ENCODE measurements around the gene GULP1. TPM values are rescaled to one million over a fixed set of nuclear protein-coding genes. Genes with fewer than 3 reads are reported as not detected.

Gene GULP1
- polyA plus RNA-seq, 1 donor from 2014 or later: 10.2 TPM

- TF ChIP-seq MXI1 (conservative IDR thresholded peaks at IDR 0.05; ENCODE audit: poor library complexity, severe bottlenecking): no peak
- TF ChIP-seq REST (IDR thresholded peaks at IDR 0.05; ENCODE audit: borderline replicate concordance): no peak
- TF ChIP-seq TAF1 (IDR thresholded peaks at IDR 0.05; ENCODE audit: low read depth): no peak
- TF ChIP-seq, protein P1, sequence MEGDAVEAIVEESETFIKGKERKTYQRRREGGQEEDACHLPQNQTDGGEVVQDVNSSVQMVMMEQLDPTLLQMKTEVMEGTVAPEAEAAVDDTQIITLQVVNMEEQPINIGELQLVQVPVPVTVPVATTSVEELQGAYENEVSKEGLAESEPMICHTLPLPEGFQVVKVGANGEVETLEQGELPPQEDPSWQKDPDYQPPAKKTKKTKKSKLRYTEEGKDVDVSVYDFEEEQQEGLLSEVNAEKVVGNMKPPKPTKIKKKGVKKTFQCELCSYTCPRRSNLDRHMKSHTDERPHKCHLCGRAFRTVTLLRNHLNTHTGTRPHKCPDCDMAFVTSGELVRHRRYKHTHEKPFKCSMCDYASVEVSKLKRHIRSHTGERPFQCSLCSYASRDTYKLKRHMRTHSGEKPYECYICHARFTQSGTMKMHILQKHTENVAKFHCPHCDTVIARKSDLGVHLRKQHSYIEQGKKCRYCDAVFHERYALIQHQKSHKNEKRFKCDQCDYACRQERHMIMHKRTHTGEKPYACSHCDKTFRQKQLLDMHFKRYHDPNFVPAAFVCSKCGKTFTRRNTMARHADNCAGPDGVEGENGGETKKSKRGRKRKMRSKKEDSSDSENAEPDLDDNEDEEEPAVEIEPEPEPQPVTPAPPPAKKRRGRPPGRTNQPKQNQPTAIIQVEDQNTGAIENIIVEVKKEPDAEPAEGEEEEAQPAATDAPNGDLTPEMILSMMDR (IDR thresholded peaks at IDR 0.05; ENCODE audit: poor library complexity, severe bottlenecking): no peak
- TF ChIP-seq SMC3 (conservative IDR thresholded peaks at IDR 0.05; ENCODE audit: poor library complexity): no peak
- Histone ChIP-seq H3K79me2 (replicated peaks; ENCODE audit: insufficient read depth, low read length) (no peaks in the 10 kb centered on the region), H3K9me3 (ENCODE audit: low read length) (no peaks in the 10 kb centered on the region), H3K9me2 (ENCODE audit: insufficient read depth, low read length) (no peaks in the 10 kb centered on the region), H3K4me3 (ENCODE audit: low read length) (no peak overlapping the region), H3K9ac (ENCODE audit: low read length) (no peak overlapping the region), H3K27ac (ENCODE audit: low read length) (no peak overlapping the region), H3K4me2 (ENCODE audit: low read length) (no peak overlapping the region), H3K36me3 (ENCODE audit: insufficient read depth, low read length) (no peaks in the 10 kb centered on the region), H3F3A (ENCODE audit: insufficient read depth, low read length, poor library complexity, severe bottlenecking) (no peaks in the 10 kb centered on the region), H4K20me1 (ENCODE audit: insufficient read depth) (no peaks in the 10 kb centered on the region), H2AFZ (ENCODE audit: low read depth, low read length) (no peak overlapping the region), H3K27me3 (ENCODE audit: insufficient read depth, low read depth, low read length) (no peaks in the 10 kb centered on the region)
These were observed 97.2 kb downstream of the GULP1 start for GRCh38 chr2:188388831-188389230.

DNA sequence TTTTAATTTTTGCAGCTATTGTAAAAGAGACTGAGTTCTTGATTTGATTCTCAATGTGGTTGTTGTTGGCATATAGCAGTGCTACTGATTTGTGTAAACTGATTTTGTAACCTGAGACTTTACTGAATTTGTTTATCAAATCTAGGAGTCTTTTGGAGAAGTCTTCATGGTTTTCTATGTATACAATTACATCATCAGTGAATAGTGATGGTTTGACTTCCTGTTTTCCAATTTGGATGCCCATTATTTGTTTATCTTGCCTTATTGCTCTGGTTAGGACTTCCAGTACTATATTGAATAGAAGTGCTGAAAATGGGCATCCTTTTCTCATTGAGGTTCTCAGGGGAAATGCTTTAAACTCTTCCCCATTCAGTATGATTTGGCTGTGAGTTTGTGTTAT lies 99.7 kb downstream of the GULP1 start:
- TF ChIP-seq, protein P1 (IDR thresholded peaks at IDR 0.05; ENCODE audit: poor library complexity, severe bottlenecking): no peak
- no peak for TF ChIP-seq EZH2 (IDR thresholded peaks at IDR 0.05; ENCODE audit: borderline replicate concordance, insufficient read depth, low read length, poor library complexity, severe bottlenecking)
- no peak for TF ChIP-seq SMC3 (conservative IDR thresholded peaks at IDR 0.05; ENCODE audit: poor library complexity)
- no peak for TF ChIP-seq POLR2AphosphoS5 (IDR thresholded peaks at IDR 0.05)
- no peak for TF ChIP-seq MXI1 (conservative IDR thresholded peaks at IDR 0.05; ENCODE audit: poor library complexity, severe bottlenecking)
- TF ChIP-seq TAF1 (IDR thresholded peaks at IDR 0.05; ENCODE audit: low read depth): no peak
- no peak for TF ChIP-seq EP300 (conservative IDR thresholded peaks at IDR 0.05; ENCODE audit: poor library complexity, severe bottlenecking)
- no peaks in the 10 kb centered on the region for H3K79me2 ChIP-seq (replicated peaks; ENCODE audit: insufficient read depth, low read length)
- H3K9me2 ChIP-seq (ENCODE audit: insufficient read depth, low read length): no peaks in the 10 kb centered on the region

More for the DNA sequence above, 99.7 kb downstream of the GULP1 start:
- no peak overlapping the region for H3K4me3 ChIP-seq (ENCODE audit: low read length)
- no peaks in the 10 kb centered on the region for H3K36me3 ChIP-seq (ENCODE audit: insufficient read depth, low read length)
- H3K27me3 ChIP-seq (ENCODE audit: insufficient read depth, low read depth, low read length): no peaks in the 10 kb centered on the region
- H3K4me2 ChIP-seq (ENCODE audit: low read length): no peak overlapping the region
- H3F3A ChIP-seq (ENCODE audit: insufficient read depth, low read length, poor library complexity, severe bottlenecking): no peaks in the 10 kb centered on the region
- no peak overlapping the region for H3K27ac ChIP-seq (ENCODE audit: low read length)
- no peak overlapping the region for H2AFZ ChIP-seq (ENCODE audit: low read depth, low read length)
- no peaks in the 10 kb centered on the region for H4K20me1 ChIP-seq (ENCODE audit: insufficient read depth)
- no peaks in the 10 kb centered on the region for H3K9me3 ChIP-seq (ENCODE audit: low read length)
- H3K9ac ChIP-seq (ENCODE audit: low read length): no peak overlapping the region

Data from neural cell (in vitro differentiated cells).